Measurements from ENCODE around the gene FBXO30.
A peak's percentile ranks its signal among the peaks of the same experiment; 100 is the strongest.

FBXO30 gene, protein sequence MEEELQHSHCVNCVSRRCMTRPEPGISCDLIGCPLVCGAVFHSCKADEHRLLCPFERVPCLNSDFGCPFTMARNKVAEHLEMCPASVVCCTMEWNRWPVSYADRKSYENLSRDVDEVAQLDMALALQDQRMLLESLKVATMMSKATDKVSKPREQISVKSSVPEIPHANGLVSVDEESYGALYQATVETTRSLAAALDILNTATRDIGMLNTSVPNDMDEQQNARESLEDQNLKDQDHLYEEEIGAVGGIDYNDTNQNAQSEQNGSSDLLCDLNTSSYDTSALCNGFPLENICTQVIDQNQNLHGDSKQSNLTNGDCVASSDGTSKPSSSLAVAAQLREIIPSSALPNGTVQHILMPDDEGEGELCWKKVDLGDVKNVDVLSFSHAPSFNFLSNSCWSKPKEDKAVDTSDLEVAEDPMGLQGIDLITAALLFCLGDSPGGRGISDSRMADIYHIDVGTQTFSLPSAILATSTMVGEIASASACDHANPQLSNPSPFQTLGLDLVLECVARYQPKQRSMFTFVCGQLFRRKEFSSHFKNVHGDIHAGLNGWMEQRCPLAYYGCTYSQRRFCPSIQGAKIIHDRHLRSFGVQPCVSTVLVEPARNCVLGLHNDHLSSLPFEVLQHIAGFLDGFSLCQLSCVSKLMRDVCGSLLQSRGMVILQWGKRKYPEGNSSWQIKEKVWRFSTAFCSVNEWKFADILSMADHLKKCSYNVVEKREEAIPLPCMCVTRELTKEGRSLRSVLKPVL

DNA sequence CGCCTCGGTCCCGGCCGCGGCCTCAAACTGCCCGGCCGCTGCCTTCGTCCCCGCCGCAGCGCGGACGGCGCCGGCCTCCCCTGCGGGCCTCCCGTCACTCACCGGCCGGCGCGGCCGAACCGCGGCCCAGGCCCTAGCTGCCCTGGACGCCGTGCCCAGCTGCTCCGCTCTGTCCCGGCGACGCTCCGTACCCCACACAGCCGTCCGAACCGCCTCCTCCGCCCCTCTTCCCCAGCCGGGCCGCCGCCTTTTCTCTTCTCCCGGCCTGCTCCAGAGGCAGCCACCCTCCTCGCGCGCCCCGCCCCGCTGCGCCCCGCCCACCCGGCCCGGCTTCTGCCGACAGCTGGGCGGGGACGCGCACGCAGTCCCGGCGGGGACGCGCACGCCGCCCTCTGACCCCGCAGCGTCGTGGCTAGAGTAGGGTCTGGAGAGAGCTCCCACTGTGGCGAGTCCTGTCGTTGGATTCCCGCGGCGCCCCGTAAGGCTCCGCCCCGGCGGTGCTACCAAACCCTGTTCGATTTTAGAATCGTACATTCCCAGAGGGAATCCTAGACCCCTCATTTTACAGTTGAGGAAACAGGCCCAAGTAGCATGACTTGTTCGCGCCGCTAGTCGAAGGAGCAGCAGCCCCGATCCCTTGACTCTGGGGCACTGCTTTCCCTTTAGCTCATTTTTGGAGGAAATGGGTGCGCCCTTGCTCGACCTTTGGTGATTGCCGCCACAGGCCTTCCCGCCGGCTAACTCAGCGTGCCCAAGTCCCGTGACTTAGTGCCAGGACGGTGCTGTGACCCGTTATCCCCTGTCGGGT, at the start of gene FBXO30:
TSS of gene FBXO30 (minus strand) at position 295 of the 808 bp plus-strand sequence. CDS start 8,390 bp downstream, outside the sequence.
- DNase-seq (ENCODE audit: low read depth in 4 of 4, low spot score in 1 of 4) = peak; percentile 51 to 74 (median 70)

DNA sequence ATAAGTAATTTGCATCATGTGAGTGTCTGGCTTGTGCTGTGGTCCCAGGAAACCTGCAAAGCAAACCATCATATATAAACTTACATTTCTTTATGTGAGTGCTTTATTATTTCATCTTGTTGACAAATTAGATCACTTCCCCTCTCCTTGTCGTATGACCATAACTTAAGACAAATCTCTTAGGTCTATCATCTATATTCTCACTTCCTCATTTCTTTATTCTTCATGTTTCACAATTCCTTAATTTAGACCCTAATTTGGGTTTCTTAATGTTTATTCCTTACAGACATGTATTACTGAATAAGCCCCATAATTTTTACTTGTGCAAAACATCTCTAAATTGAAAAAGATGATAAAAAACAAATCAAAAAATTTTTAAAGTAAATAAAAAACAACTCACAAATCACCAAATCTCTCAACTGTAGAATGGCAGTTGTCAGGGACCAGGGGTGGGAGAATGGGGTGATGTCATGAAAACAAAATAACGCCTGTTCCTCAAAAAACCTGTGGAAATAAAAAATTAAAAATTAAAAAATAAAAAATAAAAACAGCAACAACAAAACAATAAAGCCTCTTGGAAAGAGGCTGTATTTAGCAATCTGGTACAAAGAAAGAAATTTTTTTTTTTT, 49.5 kb upstream of the FBXO30 start:
- no peak for DNase-seq (ENCODE audit: low read depth in 4 of 4, low spot score in 1 of 4)

DNA sequence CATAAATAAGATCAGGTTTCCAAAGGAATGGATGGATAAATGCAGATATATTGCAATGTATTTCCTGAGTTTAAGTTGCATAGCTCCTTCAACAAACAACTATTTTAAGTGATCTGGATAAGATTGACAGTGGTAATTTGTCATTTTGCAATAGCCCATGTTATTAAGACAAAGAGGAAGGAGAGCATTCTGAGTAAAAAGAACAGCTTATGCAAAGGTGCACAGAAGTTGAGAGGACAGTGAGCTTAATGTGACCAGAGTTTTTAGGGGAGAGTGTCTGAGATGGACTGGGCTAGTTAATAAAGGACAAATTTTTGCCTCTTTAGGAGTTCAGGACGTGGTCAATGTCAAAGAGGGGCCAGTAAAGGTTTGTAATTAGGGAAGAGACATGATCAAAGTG, 48.8 kb upstream of the FBXO30 start:
- DNase-seq (ENCODE audit: low read depth in 4 of 4, low spot score in 1 of 4) = no peak

DNA sequence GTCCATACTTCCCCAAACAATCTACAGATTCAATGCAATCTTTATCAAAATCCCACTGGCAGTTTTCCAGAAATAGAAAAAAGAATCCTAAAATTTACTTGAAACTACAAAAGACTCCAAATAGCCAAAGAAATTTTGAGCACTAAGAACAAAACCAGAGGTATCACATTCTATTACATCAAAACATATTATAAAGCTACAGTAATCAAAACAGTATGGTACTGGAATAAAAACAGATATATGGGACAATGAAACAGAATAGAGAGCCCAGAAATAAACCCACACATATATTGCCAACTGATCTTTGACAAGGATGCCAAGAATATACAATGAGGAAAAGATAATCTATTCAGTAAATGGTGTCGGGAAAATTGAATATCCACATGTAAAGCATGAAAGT, 46.0 kb upstream of the FBXO30 start:
- DNase-seq (ENCODE audit: low read depth in 4 of 4, low spot score in 1 of 4) = no peak

DNA sequence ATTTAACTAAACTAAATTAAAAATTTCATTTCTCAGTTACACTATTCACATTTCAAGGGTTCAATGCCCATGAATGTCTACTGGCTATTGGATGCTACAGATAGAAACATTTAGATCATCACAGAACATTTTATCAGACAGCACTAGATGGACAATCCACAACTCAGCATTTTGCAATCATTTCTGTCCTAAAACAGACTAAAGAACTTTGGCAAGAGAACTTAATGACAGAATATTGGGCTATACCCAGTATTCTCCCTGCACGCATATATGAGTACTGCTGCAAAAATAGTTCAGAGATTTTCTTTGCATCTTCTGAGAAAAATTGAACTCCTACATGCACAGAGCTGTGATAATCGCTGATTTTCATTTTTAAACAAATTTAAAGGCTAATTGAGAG, 36.1 kb upstream of the FBXO30 start:
- DNase-seq (ENCODE audit: low read depth in 4 of 4, low spot score in 1 of 4) = no peak

DNA sequence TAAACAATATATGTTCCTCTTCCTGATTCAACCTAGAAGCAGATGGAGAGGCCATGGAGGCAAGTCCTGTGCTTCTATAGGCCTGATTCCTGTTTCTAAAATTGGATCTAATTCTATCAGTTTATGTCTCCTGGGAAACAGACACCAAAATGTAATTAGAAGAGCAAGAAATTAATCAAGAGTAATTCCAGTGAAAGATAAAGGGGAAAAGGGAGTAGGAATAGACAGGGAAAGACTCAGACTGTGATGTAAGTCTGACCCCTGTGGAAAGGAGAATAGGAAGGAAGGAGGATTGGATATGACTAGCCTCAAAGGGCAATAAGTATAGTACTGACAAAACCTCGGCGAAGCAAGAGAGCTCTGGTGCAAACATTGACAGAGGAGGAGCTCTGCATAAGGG, 33.9 kb upstream of the FBXO30 start:
- DNase-seq (ENCODE audit: low read depth in 4 of 4, low spot score in 1 of 4) = no peak

DNA sequence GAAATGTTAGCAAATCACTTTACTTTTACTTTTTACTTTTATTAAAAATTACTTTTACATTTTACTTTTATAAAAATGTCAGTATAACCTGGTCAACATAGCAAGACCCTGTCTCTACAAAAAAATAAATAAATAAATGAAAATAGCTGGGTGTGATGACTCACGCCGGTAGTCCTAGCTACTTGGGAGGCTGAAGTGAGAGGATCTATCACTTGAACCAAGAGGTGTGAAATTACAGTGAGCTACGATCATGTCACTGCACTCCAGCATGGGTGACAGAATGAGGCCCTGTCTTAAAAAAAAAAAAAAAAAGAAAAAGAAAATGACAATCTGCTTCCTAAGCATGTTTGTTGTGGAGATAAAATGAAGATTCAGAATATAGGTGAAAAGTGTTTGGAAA, 31.0 kb upstream of the FBXO30 start:
- no peak for DNase-seq (ENCODE audit: low read depth in 4 of 4, low spot score in 1 of 4)

DNA sequence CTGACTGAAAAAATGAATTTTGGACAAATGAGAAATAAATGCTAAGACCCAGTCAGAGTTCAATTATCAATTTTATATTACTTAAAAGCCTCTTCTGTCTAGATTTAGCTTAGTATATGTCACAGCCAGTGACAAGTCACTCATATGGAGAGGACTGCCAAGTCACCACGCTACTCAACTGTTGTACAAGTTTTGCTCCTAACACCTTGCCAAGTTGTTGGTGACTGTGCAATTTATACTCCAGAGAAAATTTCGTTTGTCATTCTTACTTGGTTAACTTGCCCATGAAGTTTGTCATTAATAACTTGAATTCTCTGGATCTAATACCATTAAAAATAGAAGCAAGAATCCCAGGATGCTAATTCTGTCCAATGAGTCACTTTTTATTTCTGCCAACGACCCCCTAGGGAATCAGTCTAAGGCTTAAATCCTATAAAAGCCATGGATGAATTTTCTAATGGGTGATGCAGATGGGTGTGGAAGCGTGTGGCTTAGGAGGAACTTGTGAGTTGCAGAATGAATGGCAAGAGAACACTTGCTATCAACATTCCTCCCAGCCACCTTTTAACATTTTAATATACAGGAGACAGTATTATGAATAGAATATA, 30.4 kb upstream of the FBXO30 start:
- no peak for DNase-seq (ENCODE audit: low read depth in 4 of 4, low spot score in 1 of 4)

DNA sequence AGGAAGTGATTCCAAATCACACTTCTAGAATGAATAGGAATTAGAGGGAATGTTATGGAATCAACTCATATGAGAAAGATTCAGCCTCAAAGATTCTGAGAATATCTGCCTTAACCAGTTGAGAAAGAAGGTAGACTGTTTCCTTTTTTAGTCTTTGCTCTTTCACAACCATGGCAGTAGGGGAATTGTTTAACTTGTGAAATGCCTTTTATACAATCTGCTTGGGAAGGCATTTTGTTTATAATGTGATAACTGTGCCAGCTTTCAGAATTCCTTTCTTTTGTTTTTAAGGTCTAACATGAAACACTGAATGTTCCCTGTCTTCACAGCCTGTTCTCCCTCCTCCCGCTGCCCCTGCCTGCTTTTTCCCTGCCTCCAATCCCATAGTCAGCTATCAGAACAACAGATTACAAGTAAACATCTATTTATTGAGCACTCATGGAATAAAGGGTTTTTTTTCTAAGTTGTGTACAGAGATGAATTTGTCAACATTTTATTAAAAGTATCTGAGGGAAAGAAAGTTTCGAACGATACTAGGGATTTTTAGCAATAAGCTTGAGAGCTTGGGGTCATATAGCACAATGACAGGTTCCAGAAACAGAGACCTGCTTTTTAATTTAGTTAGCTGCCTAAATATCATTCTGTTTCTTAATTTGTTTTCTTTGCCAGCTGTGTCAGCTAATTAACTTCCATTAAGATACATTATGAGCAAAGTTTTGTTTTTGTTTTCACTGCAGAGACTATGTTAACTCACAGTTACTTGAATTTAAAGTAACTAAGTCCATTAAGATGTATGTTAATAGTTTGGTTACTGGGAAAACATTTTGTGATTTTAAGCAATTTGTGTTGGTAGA, 28.3 kb upstream of the FBXO30 start:
- DNase-seq (ENCODE audit: low read depth in 4 of 4, low spot score in 1 of 4) = no peak

DNA sequence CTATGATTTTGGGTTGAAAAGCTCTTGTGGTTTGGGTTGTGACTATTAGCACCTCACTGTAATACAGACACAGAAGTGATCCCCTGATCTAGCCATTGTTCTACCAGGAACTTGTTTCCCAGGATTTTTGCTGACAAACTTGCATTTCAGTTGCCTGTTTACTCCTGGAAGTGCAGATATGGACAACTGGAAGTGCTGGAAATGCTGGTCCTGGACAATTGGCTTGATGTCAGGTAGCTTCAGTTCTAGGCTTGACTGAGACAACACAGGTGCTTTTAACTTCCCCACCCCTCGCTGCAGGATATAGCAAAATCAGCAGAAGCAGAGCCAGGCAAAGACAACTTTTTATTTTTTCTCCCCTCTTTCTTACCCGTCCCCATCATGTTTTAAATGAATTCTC, 27.1 kb upstream of the FBXO30 start:
- DNase-seq (ENCODE audit: low read depth in 4 of 4, low spot score in 1 of 4) = no peak

DNA sequence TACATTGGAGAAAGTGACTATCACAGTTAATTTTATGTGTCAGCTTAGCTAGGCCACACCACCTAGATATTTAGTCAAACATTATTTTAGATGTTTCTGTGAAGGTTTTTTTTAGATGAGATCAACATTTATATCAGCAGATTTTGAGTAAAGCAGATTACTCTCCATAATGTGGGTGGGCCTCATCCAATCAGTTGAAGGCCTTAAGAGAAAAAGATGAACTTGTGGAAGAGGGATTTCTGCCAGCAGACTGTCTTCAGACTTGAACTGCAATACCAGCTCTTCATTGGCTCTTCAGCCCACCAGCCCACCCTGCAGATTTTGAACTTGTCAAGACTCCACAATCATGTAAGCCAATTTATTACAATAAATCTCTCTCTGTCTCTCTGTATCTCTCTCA, 25.1 kb upstream of the FBXO30 start:
- DNase-seq (ENCODE audit: low read depth in 4 of 4, low spot score in 1 of 4) = no peak

DNA sequence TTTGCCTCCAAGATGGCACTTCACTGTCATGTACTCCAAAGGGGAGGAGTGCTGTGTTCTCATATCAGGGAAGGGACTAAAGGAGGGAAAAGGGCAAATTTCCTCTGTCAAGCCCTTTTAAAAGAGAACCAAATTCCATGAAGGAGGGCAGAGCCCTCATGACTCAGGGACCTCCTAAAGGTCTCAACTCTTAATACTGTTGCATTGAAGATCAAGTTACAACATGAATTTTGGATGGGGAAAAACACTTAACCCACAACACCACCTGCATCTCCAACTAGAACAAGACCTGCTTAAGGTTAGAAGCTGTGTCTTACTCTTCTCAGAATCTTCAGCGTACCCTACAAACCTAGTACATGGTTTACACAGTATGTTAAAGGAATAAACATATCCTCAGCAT, 23.7 kb upstream of the FBXO30 start:
- DNase-seq (ENCODE audit: low read depth in 4 of 4, low spot score in 1 of 4) = no peak

DNA sequence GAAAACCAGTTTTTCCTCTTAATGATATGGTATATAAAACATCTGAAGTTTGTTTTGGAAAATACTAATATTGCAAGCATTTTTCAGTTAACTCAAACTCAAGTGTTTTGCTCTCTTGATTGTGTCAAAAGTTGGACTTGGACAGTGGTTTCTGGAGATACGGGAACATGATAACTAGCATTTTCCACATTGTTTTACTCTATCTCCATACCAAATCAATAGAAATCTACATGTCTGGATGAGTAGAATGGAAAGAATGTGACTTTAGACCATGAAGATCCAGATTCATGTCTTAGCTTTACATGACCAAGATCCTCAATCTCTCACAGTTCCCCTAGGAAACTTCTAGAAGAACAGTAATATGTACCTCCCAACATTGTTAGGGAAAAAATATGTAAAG, 22.2 kb upstream of the FBXO30 start:
- no peak for DNase-seq (ENCODE audit: low read depth in 4 of 4, low spot score in 1 of 4)

DNA sequence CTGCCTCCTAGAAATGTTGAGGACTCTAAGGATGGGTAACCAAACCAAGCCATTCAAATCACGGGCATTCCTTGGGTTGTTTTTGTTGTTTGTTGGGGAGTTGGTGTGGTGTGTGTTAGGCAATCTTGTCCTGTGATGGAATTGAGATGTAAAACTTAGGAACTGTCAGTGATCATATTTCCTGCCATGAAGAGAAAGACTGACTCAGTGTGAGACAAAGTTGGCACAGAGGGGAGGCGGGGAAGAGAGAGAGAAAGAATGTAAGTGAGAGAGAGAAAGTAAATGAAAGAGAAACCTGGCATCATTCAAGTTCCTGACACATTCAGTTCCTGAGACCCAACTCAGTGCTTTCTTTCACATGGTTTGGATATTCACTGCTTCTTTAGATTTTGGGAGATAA, 21.6 kb upstream of the FBXO30 start:
- DNase-seq (ENCODE audit: low read depth in 4 of 4, low spot score in 1 of 4) = no peak

DNA sequence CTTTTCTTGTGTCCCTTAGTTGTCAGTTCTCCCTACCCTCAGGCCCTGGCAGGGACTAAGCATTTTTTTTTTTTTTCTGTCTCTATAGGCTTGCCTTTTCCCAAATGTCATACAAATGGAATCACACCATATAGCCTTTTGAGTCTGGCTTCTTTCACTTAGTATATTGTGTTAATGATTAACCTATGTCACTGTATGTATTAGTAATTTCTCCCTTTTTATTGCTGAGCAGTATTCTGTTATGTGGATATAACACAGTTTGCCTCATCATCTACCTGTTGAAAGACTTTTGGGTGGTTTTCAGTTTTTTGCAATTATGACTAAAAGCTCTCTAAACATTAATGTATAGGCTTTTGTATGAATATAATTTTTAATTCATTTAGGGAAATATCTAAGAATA, 16.0 kb upstream of the FBXO30 start:
- DNase-seq (ENCODE audit: low read depth in 4 of 4, low spot score in 1 of 4) = no peak

DNA sequence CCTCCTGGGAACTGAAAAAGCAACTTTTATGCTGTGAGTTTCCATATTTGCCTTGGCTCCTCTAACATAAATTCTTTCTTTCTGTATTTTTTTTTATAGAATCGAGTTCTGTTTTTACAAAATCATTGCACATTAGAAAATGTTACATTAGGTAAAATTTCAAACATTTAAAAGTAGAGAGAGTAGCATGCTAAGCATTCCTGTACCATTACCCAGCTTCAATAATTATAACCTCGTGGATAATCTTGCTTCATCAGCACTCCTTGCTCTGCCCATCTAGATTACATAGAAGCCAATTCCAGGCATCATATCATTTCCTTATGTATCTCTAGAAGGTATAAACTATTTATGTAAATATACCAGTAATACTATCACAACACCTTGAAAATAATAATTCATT, 15.4 kb upstream of the FBXO30 start:
- DNase-seq (ENCODE audit: low read depth in 4 of 4, low spot score in 1 of 4) = no peak

DNA sequence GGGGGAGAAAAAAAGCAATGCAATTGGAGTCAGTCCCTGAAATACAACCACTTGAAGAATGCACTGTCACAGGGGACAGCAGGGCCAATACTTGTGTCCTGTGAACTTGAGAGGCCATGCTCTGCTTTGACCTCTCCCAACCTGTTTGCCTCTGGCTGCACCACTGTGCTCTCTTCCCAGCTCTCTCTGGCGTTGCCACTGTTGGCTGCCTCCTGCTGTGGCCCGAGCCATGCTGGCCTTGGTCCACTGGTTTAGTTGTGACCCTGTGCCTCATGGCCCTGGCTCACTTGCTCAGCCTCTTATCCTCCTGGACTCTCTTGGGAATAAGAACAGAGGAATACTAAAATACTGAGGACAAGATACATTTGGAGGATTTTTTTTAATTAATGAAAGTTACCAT, 14.5 kb upstream of the FBXO30 start:
- DNase-seq (ENCODE audit: low read depth in 4 of 4, low spot score in 1 of 4) = no peak

DNA sequence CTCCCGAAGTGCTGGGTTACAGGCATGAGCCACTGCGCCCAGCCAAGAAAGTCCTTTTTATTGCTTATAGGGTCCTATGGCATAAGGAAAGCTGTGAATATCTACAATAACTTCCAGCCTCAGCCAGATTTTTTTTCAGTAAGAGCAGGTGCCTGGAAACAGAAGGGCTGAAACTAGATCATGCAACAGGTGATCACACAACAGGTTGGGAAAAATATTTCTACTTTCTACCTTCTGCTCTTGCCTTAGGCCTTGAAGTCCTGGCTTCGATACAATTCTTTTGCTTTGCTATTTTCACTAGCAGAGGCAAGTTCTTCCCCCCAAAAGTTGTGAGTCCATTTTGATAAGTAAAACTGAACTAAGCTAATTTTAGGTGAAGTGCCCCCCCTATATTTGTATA, 9.7 kb upstream of the FBXO30 start:
- no peak for DNase-seq (ENCODE audit: low read depth in 4 of 4, low spot score in 1 of 4)

DNA sequence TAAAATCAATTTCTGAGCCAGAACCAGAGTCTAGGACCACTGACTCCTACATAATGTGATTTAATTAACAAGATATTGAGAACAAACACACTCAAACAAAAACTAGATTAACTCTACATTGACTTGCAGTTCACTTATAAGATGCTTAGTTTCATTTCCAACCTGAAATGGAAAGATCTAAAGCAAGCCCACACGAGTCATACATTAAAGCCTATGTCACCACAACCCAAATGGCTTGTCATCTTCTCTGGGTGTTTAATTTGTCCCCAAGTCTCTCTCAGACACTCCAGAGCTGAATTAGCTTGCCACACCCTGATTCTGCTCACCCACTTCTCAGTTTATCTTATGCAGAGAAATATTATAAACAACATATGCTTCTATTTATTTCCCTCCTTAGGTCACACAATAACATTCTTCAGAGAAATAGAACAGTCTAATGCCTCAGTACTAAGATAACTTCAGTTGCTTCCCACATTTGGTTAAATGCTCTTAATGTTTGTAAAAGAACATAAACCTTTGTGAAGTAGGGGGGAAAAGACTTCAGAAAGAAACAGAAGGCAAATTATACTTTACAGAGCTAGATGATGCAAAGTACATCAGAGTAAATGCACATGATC, 8.8 kb upstream of the FBXO30 start:
- no peak for DNase-seq (ENCODE audit: low read depth in 4 of 4, low spot score in 1 of 4)

DNA sequence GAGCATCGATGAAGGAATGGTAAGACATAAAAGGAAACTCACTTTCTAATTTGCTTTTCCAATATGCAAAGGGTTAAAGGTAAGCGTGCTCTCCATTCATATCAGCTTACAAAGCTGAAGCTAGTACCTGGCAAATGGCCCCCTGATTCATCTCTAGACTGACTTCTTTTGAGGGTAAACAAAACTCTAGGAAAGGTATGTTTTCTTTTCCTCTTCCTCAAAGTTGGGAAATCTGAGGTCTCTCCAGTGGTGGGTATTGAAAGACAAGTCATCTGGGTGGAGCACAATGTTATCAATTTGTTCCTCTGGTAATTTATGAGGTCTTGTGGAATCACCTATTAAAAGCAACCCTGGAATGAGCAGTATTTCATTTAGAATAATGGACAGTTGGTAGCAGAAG, 7.9 kb upstream of the FBXO30 start:
- DNase-seq (ENCODE audit: low read depth in 4 of 4, low spot score in 1 of 4) = no peak
